ENCODE measurements around the gene TNKS1BP1. TPM values are rescaled to one million over a fixed set of nuclear protein-coding genes. Genes with fewer than 3 reads are reported as not detected.

The TNKS1BP1 gene
- total and polyA plus RNA-seq, 4 donors: 35.2 to 184 (median 165) TPM

DNA sequence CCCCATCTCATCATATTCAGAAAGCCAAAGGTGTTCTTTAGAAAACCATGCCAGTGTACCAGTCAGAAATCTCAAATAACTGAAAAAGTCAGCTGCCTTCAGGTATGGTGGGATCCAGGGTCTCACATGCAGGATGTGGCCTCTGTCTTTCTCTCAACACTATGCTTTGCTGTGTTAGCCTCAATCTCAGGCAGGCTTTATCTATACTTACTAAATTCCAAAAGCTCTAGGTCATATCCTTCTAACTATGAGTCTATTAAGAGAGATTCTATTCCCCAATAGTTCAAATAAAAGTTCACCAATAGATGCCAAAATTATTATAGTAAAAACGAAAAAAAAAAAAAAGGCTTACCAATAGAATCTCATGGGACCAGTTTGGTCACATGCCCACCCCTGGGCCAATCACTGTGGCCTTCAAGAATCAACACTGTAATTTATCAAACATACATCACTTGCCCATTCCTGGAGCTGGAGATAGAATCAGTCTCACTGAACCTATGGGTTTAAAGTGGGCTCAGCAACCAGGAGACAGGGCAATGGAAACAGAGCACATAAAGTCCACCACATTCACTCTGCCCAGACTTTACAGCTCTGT lies 49.8 kb downstream of the TNKS1BP1 start:
- intact Hi-C loops (cut with DNase I): no loop called here
- ATAC-seq (ENCODE audit: low FRiP score): no peak
- Histone ChIP-seq H3K27ac (ENCODE audit: low read depth in 1 of 2, low read length in 2 of 2) (no peak overlapping the region), H3K4me3 (ENCODE audit: low read length in 2 of 2) (no peak overlapping the region), H3K27me3 (ENCODE audit: control insufficient read depth in 1 of 2, insufficient read depth in 2 of 2, low read length in 1 of 2) (no peaks in the 10 kb centered on the region), H3K36me3 (ENCODE audit: control insufficient read depth in 1 of 2, insufficient read depth in 2 of 2, low read length in 1 of 2) (no peaks in the 10 kb centered on the region), H3K9me3 (ENCODE audit: control insufficient read depth, low read length) (peaks cover 3% of the 10 kb centered on the region), H3K4me1 (ENCODE audit: control insufficient read depth in 1 of 2, insufficient read depth in 2 of 2, low read length in 2 of 2) (peaks cover 0 to 3% of the 10 kb centered on the region in 2 donors)
- DNase-seq: no peak
- WGBS, 2 donors: 20 to 34% methylated on average over 1 of the region's 1 CpG

DNA sequence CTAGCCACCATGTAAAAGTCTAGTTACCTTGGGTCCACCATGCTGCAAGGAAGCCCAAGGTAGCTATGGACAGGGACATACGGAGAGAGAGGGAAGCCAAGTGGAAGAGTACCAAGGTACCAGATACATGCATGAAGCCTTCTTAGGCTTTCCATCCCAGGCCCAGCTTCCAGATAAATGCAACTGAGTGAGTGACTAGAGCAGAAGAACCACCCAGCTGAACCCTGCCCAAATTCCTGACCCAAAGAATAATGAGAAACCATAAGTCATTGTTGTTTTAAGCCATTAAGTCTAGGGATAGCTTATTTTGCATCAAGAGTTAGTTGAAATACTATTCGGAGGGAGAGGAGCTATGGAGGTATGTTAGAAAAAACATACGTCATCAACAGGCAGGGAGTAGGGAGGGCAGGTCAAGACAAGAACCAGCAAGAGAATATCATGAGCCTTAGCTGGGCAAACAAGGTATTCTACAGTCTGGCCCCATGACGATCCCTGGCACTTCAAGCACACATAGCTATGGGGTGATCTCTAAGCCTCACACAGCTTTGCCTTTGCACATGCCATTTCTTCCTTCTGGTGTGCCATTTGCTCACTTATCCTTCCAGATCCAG lies 51.2 kb downstream of the TNKS1BP1 start:
- Histone ChIP-seq H3K27ac (ENCODE audit: low read depth in 1 of 2, low read length in 2 of 2) (no peak overlapping the region), H3K27me3 (ENCODE audit: control insufficient read depth in 1 of 2, insufficient read depth in 2 of 2, low read length in 1 of 2) (no peaks in the 10 kb centered on the region), H3K4me1 (ENCODE audit: control insufficient read depth in 1 of 2, insufficient read depth in 2 of 2, low read length in 2 of 2) (peaks cover 0 to 3% of the 10 kb centered on the region in 2 donors), H3K4me3 (ENCODE audit: low read length in 2 of 2) (no peak overlapping the region), H3K9me3 (ENCODE audit: control insufficient read depth, low read length) (peaks cover 3% of the 10 kb centered on the region), H3K36me3 (ENCODE audit: control insufficient read depth in 1 of 2, insufficient read depth in 2 of 2, low read length in 1 of 2) (no peaks in the 10 kb centered on the region)
- WGBS, 2 donors: 90 to 95% methylated on average over 4 of the region's 4 CpGs
- DNase-seq: no peak
- ATAC-seq (ENCODE audit: low FRiP score): no peak
- intact Hi-C loops (cut with DNase I): no loop called here

DNA sequence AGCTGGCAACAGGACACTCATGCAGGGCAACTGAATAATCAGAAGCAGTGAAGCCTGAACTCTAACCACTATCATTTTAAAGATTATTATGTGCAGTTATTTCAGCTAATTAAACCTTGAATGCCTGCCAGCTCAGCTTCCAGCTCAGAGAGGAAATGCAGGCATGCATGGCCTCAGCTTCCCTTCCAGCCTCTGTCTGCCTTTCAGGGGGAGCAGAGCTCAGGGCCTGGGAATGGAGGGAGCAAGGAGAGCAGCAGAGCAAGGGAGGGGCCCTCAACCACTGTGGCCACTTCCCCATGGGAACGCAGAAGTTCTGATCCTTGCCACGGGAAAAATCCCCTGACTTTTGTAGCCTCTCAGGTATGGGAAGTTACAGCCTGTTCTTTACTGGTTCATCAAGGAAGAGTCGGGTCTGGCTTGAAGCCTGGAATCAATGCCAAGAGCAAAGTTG lies 55.2 kb downstream of the TNKS1BP1 start:
- WGBS, 2 donors: 40 to 55% methylated on average over 3 of the region's 3 CpGs
- ATAC-seq (ENCODE audit: low FRiP score): no peak
- Histone ChIP-seq H3K36me3 (ENCODE audit: control insufficient read depth in 1 of 2, insufficient read depth in 2 of 2, low read length in 1 of 2) (no peaks in the 10 kb centered on the region), H3K27ac (ENCODE audit: low read depth in 1 of 2, low read length in 2 of 2) (no peak overlapping the region), H3K9me3 (ENCODE audit: control insufficient read depth, low read length) (peaks cover 3% of the 10 kb centered on the region), H3K27me3 (ENCODE audit: control insufficient read depth in 1 of 2, insufficient read depth in 2 of 2, low read length in 1 of 2) (no peaks in the 10 kb centered on the region), H3K4me3 (ENCODE audit: low read length in 2 of 2) (no peak overlapping the region), H3K4me1 (ENCODE audit: control insufficient read depth in 1 of 2, insufficient read depth in 2 of 2, low read length in 2 of 2) (no peaks in the 10 kb centered on the region)
- intact Hi-C loops (cut with DNase I): no loop called here
- no peak for DNase-seq

DNA sequence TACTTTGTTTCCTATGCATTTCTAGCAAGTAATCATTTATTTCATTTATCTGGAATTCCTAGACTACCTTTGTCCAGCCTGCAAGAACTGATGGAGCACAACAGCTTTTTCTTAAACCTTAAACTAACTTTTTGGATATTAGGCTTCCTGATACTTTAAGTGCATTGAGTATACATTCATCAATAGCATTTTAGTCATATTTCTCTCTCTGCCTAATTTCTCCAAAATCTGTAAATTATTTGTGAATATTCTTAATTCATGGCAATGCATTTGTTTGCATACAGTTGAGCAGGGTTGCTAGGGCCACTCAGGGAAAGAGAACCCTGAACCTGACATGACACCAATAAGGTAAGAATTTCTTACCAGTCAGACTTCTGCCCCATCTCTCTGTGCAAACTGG lies 58.6 kb downstream of the TNKS1BP1 start:
- Histone ChIP-seq H3K27me3 (ENCODE audit: control insufficient read depth in 1 of 2, insufficient read depth in 2 of 2, low read length in 1 of 2) (no peaks in the 10 kb centered on the region), H3K9me3 (ENCODE audit: control insufficient read depth, low read length) (no peaks in the 10 kb centered on the region), H3K4me1 (ENCODE audit: control insufficient read depth in 1 of 2, insufficient read depth in 2 of 2, low read length in 2 of 2) (no peaks in the 10 kb centered on the region), H3K27ac (ENCODE audit: low read depth in 1 of 2, low read length in 2 of 2) (no peak overlapping the region), H3K4me3 (ENCODE audit: low read length in 2 of 2) (no peak overlapping the region), H3K36me3 (ENCODE audit: control insufficient read depth in 1 of 2, insufficient read depth in 2 of 2, low read length in 1 of 2) (no peaks in the 10 kb centered on the region)
- intact Hi-C loops (cut with DNase I): no loop called here
- DNase-seq (no peak), ATAC-seq (ENCODE audit: low FRiP score) (no peak)

DNA sequence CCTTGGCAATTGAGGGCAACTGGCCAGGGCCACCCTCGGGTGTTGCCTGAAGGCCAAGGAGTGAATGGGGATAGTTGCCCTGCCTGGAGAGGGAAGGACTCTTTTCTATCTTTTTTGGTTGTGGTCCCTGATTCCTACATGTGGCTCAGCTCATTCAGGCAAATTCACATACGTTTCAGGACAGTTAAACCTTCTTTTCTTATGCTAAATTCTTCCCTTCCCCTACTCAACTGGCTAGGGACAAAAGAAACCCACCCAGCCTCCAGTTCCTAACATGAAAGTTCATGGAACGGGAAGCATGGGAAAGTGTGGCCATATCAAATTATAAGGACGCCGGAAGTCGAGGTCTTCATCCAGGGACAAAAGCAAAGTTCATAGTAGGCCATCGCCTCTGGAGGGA lies 61.4 kb downstream of the TNKS1BP1 start:
- intact Hi-C loops (cut with DNase I): no loop called here
- ATAC-seq (ENCODE audit: low FRiP score): no peak
- DNase-seq: no peak
- 86 to 87% methylated on average over 7 of the region's 7 CpGs for WGBS, 2 donors
- H3K27me3 ChIP-seq (ENCODE audit: control insufficient read depth in 1 of 2, insufficient read depth in 2 of 2, low read length in 1 of 2): no peaks in the 10 kb centered on the region
- no peak overlapping the region for H3K27ac ChIP-seq (ENCODE audit: low read depth in 1 of 2, low read length in 2 of 2)
- no peaks in the 10 kb centered on the region for H3K9me3 ChIP-seq (ENCODE audit: control insufficient read depth, low read length)
- H3K4me1 ChIP-seq (ENCODE audit: control insufficient read depth in 1 of 2, insufficient read depth in 2 of 2, low read length in 2 of 2): no peaks in the 10 kb centered on the region
- H3K4me3 ChIP-seq (ENCODE audit: low read length in 2 of 2): no peak overlapping the region
- H3K36me3 ChIP-seq (ENCODE audit: control insufficient read depth in 1 of 2, insufficient read depth in 2 of 2, low read length in 1 of 2): no peaks in the 10 kb centered on the region

DNA sequence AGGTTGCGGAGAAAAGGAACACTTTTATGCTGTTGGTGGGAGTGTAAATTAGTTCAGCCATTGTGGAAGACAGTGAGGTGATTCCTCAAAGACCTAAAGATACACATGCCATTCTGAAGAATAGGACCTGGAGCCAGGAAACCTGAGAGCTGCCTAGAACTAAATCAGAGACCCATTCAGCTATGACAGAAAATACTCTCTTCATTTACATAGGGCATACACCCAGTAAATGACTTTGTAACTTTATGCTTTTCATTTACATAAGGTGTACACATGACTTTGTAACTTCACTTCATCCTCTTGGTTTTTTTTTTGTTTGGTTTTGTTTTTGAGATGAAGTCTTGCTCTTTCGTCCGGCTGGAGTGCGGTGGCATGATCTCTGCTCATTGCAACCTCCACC lies 62.6 kb downstream of the TNKS1BP1 start:
- intact Hi-C loops (cut with DNase I): no loop called here
- H3K9me3 ChIP-seq (ENCODE audit: control insufficient read depth, low read length): no peaks in the 10 kb centered on the region
- H3K36me3 ChIP-seq (ENCODE audit: control insufficient read depth in 1 of 2, insufficient read depth in 2 of 2, low read length in 1 of 2): no peaks in the 10 kb centered on the region
- no peak for ATAC-seq (ENCODE audit: low FRiP score)
- H3K4me1 ChIP-seq (ENCODE audit: control insufficient read depth in 1 of 2, insufficient read depth in 2 of 2, low read length in 2 of 2): no peaks in the 10 kb centered on the region
- H3K27me3 ChIP-seq (ENCODE audit: control insufficient read depth in 1 of 2, insufficient read depth in 2 of 2, low read length in 1 of 2): no peaks in the 10 kb centered on the region
- H3K27ac ChIP-seq (ENCODE audit: low read depth in 1 of 2, low read length in 2 of 2): no peak overlapping the region
- no peak overlapping the region for H3K4me3 ChIP-seq (ENCODE audit: low read length in 2 of 2)
- WGBS, 2 donors: 69% methylated on average over 4 of the region's 4 CpGs
- no peak for DNase-seq

DNA sequence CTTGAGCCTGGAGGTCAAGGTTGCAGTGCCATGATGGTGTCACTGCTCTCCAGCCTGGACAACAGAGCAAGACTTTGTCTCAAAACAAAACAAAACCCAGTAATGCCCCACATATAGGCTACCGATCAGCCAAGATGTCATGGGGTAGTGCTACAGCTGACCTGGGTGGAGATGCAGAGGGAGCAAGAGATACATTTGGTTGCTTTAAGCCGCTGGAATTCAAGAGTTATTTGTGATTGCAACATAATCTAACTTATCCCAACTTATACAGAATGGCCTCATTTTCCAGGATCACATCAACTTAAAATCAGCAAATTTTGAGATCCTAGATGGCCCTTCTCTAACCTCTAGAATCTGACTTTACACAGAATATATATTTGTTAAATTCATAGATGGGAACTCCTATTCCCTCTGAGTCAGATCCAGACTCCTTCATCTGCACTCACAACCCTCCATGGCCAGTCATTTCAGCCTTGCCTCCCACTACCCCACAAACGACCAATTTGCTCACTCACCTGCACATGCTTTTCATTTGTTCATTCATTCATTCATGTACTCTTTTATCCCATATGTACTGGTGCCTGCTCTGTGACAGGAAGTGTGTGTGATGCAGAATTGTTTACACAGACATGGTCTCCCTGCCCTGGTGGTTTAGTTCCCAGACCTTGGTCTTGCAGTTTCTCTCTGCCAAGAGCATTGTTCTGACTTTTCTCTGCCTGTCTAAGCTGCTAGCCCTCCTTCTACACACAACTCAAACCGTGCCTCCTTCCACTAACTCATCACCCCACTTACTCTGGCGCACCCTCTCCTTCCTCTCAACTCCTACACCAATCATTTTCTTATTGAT lies 63.6 kb downstream of the TNKS1BP1 start:
- WGBS, 2 donors: 57 to 58% methylated on average over 5 of the region's 5 CpGs
- Histone ChIP-seq H3K4me1 (ENCODE audit: control insufficient read depth in 1 of 2, insufficient read depth in 2 of 2, low read length in 2 of 2) (no peaks in the 10 kb centered on the region), H3K36me3 (ENCODE audit: control insufficient read depth in 1 of 2, insufficient read depth in 2 of 2, low read length in 1 of 2) (no peaks in the 10 kb centered on the region), H3K27ac (ENCODE audit: low read depth in 1 of 2, low read length in 2 of 2) (no peak overlapping the region), H3K4me3 (ENCODE audit: low read length in 2 of 2) (no peak overlapping the region), H3K27me3 (ENCODE audit: control insufficient read depth in 1 of 2, insufficient read depth in 2 of 2, low read length in 1 of 2) (no peaks in the 10 kb centered on the region), H3K9me3 (ENCODE audit: control insufficient read depth, low read length) (no peaks in the 10 kb centered on the region)
- ATAC-seq (ENCODE audit: low FRiP score) (no peak), DNase-seq (no peak)
- intact Hi-C loops (cut with DNase I): no loop called here

DNA sequence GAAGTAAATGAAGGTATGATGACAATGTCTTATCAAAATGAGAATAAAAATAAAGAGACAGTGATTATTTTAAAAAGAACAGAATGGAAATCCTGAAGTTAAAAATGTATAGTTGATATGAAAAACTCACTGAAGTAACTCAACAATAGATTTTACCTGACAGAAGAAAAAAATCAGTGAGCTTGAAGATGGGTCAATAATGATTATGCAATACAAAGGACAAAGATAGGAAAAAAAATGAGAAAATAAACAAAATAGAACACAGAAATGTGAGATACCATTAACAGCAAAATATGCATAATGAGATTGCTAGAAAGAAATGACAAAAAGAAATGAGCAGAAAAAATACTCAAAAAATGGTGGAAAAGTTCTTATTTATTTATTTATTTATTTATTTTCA lies 68.6 kb downstream of the TNKS1BP1 start:
- no peaks in the 10 kb centered on the region for H3K27me3 ChIP-seq (ENCODE audit: control insufficient read depth in 1 of 2, insufficient read depth in 2 of 2, low read length in 1 of 2)
- no peaks in the 10 kb centered on the region for H3K9me3 ChIP-seq (ENCODE audit: control insufficient read depth, low read length)
- intact Hi-C loops (cut with DNase I): loop anchor here in 1 of 2 donors (10.0 kb wide), 1 partner anchor 141 kb away; no protein-coding TSS in a partner anchor
- no peak overlapping the region for H3K27ac ChIP-seq (ENCODE audit: low read depth in 1 of 2, low read length in 2 of 2)
- H3K4me3 ChIP-seq (ENCODE audit: low read length in 2 of 2): no peak overlapping the region
- no peaks in the 10 kb centered on the region for H3K4me1 ChIP-seq (ENCODE audit: control insufficient read depth in 1 of 2, insufficient read depth in 2 of 2, low read length in 2 of 2)
- ATAC-seq (ENCODE audit: low FRiP score) (no peak), DNase-seq (no peak)
- no peaks in the 10 kb centered on the region for H3K36me3 ChIP-seq (ENCODE audit: control insufficient read depth in 1 of 2, insufficient read depth in 2 of 2, low read length in 1 of 2)

All from aorta (tissue), 5 donors.